ACHN (cell line): Measurements from ENCODE around the gene MKNK1.

Experiments used
- DNase-seq: peaks from one replicate; pipeline ENCODE4 v3.0.0-alpha.2; 2015
- in situ Hi-C: cut with HindIII; loops from 2 replicates; pipeline ENCODE4 v1.10.0; 2017; ENCODE audit warnings: low sequenced_read_pairs, low pct_ligation_motif_present, low pct_unique_long_range_greater_than_20kb

Gene MKNK1

DNA sequence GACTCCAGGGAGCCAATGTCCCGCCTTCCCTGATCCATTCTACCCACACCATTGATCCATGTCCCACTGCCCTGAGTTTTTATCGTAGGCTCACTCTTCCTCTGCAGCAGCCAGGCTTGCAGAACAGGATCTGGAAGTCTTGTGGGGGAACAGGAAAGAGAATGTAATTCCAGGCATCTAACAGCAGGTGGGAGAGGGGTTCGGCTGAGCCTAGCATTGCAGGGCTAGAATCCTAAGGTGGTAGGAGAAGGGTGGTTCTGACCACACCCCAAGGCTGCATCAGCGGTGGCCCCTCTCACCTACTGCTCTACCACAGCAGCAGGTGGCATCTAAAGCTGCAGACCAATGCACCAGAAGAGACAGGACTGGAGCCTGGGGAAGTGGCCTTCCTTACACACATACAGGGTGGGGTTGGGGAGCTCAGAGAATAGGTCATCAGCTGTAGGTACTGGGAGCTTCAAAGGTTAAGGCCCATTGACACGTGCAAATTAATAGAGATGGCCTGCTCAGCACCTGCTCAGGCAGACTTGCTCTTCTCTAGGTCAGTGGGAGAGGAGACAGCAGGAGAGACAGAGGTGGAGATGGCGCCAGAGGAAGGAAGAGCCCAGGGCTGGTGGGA lies 73.2 kb downstream of the MKNK1 start:
- in situ Hi-C loops, result no loop called here
- no peak for DNase-seq

DNA sequence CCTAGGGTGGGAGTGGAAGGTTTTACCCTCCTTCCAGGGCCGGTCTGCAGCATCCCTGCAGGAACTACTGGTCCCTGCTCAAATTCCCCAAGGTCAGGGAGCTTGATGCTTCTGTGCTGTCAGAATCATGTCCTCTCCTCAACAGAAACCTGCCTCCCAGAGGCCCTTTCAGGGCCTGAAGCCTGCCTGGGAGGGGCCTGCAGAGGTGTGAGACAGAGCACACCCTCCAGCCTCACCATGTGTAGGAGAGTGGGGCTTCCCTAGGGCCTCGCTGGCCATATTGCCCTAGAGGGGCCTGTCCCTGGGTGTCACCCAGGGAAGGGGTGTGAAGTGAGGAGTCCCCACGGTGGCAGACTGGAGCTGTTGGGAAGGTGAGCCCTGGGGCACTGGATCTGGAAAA lies 73.8 kb downstream of the MKNK1 start:
- no peak for DNase-seq
- in situ Hi-C loops, result no loop called here

DNA sequence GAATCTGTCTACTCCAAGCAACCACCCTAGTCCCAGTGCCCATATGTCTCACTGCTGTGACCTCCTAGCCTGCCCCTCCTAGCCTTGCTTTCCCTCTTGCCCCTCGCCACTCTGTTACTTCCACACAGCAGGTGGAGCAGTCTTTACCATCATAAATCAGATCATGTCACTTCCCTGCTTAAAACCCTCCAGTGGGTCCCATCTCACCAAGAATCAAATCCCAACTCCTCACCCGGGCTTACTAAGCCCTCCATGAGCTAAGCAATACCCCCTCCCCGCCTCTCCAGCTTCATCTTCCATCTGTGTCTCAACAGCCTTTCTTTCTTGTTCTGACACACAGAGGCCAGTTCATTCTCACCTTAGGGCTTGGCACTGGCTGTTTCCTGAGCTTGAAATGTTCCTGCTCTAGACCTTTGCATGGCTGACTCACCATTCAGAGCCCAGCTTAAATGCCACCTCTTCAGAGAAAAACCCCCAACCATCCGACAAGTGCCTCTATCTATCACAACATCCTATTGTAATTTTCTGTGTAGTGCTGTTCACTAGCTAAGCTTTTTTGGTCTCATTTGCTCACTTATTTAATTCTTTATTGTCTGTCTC lies 74.9 kb downstream of the MKNK1 start:
- DNase-seq, result no peak
- in situ Hi-C loops, result no loop called here

DNA sequence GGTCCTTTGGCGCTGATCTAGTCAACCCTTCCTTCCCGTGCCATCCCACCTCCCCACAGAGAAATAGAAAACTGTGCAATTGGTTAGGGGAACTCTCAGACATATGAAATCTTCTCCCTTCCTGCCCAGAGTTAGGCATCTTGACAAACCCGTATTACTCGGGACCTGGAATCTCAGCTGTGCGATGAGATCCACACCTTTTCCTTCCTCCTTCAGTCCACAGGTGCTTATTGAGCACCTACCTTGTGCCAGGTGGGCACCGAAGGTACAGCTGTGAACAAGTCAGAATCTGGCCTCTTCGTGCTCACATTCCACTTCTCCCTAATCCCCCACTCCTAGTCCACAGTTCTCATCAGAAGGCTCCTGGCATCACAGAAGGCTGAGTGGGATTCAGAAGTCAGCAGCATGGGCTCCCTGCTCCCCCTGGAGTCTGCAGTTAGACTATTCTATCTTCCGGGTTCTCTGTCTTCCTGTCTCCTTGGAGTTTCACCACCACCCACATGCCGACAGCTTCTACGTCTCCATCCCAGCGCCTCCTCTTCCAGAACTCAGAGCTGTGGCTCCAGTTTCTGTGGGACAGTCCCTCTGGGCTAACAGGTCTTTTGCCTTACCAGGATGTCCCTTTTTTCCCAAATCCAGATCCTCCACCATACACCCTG lies 75.6 kb downstream of the MKNK1 start:
- DNase-seq, result no peak
- in situ Hi-C loops, result no loop called here

DNA sequence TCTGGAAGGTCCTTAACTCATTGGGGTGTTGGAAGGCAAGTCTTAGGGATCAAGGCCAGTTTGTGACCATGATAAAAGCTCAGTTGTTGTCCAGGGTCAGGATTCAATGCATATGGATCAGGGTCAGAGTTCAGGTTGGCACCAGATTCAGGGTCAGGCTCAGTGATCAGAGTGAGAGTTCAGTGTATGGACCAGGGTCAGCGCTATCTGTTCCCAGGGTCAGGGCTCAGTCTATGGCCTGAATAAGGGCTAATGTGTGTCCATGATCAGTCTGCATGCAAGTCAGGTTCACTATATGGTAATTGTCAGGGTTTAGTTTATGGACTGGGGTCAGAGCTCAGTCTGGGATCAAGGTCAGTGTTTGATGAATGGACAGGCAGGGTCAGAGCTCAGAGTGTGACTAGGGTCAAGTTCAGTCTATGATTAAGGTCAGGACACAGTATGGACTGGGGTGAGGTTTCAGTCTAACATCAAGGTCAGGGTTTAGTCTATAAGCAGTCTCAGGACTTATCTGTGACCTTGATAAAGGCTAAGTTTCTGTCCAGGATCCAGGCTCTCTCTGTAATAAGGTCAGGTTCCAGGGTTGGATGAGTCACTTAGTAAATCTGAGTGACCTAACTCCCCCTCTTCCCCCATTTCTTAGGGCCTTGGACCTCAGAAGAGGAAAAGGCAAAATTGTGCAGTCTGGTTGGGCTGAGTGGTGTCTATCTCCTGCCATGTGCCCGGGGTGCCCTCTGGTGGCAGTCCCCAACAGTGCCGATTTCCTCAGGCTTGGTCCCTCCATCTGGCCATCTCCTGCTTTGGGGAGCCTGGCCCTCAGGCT lies 76.4 kb downstream of the MKNK1 start:
- in situ Hi-C loops, result no loop called here

DNA sequence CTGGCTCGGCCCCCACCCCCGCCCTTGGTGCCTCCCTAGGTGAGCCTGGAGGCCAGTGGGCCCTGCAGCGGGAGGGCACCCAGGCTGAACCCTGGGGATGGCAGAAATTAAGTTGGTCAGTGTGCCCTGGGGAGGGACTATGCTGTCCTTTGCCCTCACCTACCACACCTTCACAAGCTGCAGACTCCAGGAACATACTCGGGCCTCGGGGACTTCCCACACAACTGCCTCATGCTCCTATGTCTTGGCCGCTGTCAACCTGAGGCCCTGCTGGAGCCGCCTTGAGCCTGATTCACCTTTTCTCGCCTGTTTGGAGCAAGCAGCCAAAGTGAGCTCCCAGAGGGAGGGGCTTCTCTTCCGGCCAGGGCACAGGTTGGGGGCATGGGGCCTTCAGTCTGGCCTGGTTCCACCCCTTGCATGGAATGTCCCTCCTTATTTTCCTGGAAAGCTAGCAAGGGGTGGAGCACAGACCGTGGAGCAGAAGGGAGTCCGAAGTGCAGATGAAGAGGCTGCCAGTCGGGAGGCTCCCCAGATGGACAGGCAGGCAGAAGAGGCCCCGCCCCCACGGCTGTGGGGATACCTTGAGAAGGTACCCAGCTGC lies 77.3 kb downstream of the MKNK1 start:
- in situ Hi-C loops, result no loop called here
- DNase-seq, result no peak

More for the DNA sequence above, 76.4 kb downstream of the MKNK1 start:
- DNase-seq, result peak; percentile 68

DNA sequence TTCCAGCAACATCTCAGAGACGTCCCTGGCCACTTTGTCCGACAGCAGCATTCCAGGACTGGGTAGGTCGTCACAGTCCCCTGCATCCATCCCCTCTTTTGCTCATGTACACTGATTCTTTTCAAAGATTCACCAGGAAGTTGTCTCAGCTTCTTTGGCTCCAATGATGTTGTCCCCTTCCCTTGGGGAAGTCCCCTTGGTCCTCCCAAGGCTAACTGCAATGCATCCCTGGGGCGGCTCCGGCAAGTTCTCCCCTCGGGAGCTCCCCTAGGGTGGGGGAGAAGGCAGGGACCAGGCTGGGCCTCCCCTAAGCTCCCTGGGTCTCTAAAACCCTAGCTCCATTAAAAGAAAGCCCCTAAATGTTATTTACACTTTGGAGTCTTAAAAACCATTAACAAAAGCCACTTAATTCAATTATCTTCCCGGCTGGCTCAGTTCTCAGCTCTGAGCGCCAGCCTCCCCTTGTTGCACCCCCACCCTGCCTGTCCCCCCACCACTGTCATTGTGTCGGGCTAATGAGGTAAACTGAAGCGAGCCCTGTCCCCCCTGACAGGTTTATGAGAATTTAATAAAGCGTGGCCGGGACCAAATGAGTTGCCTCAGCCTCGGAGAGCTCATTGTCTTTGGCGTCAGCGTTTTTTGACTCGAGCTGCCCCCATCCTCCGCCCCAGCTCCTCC lies 77.9 kb downstream of the MKNK1 start:
- in situ Hi-C loops, result no loop called here
- DNase-seq, result no peak

DNA sequence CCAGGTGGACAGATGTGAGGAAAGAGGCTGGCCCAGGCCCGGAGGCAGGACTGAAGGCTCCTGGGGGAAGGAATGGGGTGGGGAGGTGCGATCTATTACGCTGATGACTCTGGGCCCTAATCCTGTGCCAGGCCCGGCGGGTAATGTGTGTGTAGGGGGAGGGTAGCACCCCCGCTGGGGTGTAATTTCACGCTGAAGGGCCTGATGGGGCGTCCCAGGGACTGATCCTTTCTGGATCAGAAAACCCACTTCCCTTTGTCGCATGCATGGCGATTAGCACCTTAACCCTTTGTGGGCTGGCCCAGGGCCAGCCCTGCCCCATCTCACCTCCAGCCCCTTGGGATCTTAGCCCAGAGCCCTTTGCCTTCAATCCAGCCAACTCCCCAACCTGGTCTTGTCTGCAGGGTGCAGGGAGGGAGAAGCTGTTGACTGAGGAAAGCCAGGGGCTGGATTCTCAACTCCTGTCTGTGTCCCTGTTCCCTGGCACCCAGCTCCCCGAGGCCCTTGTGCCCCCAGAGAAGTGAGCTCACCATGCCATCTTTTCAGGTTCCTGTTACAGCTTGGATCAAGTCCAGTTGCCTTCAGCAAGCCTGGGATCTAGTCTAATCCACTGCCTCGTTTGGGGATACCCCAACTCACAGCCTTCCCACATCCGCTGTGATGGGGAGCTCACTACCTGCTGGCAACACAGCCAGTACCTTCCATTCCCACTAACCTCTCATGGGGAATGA lies 78.7 kb downstream of the MKNK1 start:
- no peak for DNase-seq
- in situ Hi-C loops, result no loop called here

DNA sequence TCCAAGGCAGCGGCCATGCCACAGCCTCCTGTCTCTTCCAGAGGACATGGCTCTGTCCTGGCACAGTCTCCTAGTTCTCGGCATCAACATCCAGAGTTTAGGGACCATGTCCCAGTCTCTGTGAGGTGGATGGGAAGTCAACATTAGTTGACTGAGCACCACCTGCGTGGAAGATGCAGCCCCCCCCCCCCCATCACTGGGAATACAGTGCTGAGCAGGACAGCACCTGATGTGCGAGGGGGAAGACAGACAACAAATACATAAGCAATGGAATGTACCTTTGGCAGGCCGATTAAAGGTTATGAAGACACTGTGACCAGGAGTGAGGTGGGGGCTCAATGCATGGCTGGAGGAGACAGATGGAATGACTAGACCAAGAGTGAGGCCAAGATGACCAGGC lies 79.2 kb downstream of the MKNK1 start:
- no peak for DNase-seq

DNA sequence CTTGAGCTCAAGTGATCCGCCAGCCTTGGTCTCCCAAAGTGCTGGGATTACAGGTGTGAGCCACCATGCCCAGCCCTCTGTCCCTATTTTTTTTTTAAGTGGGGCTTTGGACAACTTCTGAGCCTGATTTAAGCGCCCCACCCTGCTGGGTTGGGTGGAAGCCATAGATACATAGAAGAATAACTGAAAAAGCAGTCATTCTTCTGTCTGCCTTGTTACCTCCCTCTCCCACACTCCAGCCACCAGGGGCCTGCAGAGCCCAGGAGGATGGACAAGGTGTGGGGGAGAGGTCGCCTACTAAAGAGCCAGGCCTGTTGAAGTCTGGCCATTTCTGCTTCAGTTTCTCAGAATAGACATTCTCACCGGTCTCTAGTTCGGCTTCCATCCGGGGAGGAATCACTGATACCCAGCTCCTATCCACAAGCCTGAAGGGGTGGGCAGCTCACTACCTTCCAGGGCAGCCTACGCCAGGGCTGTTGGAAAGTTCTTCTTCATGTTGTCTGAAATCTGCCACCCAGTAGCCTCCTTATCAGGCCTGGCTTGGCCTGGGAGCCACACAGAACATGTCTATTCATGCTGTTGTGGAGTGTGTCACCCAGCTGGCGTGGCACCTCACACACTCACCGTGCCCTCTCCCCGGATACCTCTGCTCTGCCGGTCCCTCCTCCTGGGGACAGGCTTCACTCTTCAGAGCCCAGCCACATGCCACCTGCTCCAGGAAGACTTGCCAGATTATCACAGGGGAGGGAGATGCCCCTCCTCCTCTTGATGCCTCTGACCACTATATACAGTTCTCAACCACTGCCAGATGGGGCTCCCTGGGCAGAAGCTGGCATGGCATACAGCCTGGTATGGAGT lies 80.3 kb downstream of the MKNK1 start:
- DNase-seq, result no peak
- in situ Hi-C loops, result no loop called here

More for the DNA sequence above, 79.2 kb downstream of the MKNK1 start:
- in situ Hi-C loops, result no loop called here

DNA sequence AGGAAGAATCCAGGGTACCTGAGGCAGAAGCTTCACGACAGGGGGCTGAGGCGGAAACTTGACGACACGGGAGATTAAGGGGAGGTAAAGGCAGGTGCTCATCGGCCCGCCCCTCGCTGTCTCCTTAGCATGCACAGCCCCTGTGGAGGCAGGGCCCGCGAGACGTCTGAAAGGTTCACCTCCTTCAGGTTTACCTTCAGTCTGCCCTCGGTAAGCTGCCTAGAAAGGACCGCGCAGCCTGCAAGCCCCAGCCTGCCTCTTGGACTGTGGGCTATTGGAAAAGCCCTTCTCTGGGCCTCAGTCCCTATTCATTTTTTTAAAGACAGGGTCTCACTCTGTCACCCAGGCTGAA lies 81.1 kb downstream of the MKNK1 start:
- in situ Hi-C loops, result no loop called here
- no peak for DNase-seq

DNA sequence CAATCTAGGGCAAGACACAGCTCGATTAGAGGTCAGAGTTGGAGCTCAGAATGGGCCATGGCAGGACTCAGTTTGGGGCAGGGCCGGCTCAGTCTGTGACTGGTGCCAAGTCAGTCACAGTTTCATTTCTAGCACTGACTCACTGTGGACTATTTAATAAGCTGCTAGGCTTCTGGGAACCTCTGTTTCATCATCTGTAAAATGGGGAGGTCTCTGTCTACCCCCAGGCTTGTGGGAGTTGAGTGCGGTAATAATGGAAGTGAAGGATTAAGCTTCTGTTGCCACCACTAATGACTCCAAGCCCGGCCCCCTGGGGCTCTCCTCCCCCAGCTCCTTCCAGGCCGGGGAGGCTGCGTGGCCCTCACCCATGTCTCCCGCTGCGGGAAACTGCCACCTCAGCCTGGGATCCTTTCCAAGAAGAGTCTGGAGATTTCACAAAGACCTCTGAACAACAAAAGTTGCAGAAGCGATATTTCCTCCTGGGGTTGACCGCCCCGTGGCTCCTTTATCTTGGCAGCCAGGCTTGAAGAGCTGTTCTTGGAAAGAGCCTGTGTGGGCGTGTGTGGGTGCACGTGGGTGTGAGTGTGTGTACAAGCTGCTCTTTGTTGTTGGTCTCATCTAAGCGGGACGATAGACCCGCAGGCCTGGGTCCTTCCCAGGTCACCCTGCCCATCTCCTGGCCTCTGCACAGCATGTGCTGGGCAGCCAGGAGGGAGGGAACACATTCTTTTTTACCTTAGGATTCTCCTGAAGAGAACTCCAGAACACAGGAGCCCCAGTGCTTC lies 81.7 kb downstream of the MKNK1 start:
- in situ Hi-C loops, result no loop called here
- DNase-seq, result peak; percentile 37

DNA sequence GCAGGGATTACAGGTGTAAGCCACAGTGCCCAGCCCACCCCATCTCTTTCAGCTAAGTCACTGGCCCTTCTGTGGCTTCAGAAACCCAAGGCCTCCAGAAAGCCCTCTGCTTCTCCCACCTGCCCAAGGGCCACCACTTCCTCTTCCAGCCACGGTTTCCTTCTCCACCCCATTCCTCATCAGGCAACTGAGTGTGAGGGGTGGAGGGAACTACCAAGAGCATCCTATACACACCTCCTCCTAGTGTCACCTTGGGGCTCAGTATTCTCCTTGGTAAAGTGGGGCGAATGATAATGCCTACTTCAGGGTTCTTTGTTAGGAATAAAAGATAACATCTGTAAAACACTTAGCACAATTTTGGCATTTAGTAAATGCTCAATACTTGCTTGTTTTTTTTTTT lies 82.7 kb downstream of the MKNK1 start:
- DNase-seq, result no peak
- in situ Hi-C loops, result no loop called here

DNA sequence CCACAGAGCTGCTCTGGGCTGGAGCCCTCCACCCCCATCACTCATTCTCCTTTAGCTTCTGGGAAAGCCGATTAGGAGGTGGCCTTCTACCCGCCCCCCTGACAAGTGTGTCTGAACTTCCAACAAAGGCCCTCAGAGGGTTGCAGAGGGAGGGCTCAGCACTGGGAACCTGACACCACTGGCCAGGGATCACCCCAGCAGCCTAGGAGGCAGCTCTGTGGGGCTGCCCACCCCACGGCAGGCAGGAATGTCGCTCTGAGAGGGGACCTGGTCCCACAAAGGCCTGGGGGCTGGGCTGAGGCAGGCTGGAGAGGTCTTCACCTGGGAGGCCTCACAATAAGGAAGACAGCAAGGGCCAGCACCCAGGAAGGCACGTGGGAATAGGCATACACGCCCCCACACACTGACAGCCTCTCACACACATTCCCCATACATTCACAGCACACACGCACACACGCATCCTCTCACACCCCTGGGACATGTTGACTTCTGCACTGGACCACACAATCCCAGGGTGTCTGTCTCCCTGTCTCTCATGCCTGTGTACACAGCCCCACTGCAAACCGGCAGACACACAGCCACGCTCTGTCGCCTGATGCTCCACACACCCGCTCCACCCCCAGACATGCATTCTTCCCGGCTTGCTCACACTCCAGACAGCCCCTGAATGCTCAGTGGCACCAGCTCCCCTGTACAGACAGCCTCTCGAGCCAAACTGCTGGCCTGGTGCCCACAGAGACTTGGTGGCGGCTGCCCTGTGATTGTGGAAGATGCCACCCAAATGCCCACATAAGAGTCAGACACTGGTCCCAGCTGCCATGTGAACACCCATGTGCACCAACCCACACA lies 83.8 kb downstream of the MKNK1 start:
- in situ Hi-C loops, result no loop called here
- DNase-seq, result peak; percentile 84

DNA sequence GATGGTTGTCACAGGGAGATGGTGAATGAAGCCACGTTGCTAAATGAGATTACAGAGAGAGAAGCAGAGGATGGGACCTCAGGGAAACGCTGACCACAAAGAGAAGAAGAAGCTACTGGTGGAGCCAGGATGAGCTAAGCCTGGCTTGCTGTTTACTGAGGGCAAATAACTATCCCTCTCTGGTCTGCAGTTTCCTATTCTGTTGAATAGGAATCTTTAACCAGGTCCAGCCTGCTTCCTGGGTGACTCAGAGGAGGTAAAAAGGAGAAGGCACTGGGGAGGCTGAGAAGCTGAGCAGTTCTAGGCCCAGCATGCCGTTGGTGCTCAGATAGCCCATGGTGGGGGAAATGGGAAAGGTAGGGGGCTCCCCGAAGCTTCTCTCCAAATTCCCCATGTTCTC lies 84.9 kb downstream of the MKNK1 start:
- in situ Hi-C loops, result no loop called here
- peak; percentile 41 for DNase-seq
